Jurkat, Clone E6-1 (cell line): Measurements from ENCODE around the gene UGT2A1.

Experiments used
- DNase-seq: peaks from one replicate; pipeline ENCODE4 v3.0.0-alpha.2; 2011; ENCODE audit warnings: low read depth, low spot score
- H3K4me3 ChIP-seq: 2 replicates; pipeline ENCODE4 v1.5.1; 2011; ENCODE audit warnings: mild to moderate bottlenecking, low read length, control low read depth, moderate library complexity

UGT2A1 gene

GRCh38 chr4:69600013-69600412 is 53.0 kb downstream of the UGT2A1 start:
- DNase-seq = no peak
- H3K4me3 ChIP-seq = no peak overlapping the region

- no peak for DNase-seq
- no peak overlapping the region for H3K4me3 ChIP-seq
Observed at GRCh38 chr4:69594382-69594781, 58.7 kb downstream of the UGT2A1 start.

- no peak for DNase-seq
- H3K4me3 ChIP-seq = no peak overlapping the region
Observed at GRCh38 chr4:69591364-69591763, 61.7 kb downstream of the UGT2A1 start.

- H3K4me3 ChIP-seq = no peak overlapping the region
- no peak for DNase-seq
Observed at GRCh38 chr4:69589884-69590283, 63.2 kb downstream of the UGT2A1 start.

GRCh38 chr4:69584135-69584534 is 68.9 kb downstream of the UGT2A1 start:
- no peak overlapping the region for H3K4me3 ChIP-seq
- DNase-seq = no peak

- no peak for DNase-seq
- H3K4me3 ChIP-seq = no peak overlapping the region
Observed at GRCh38 chr4:69583543-69583942, 69.5 kb downstream of the UGT2A1 start.

- no peak overlapping the region for H3K4me3 ChIP-seq
- no peak for DNase-seq
Observed at GRCh38 chr4:69577245-69577644, 75.8 kb downstream of the UGT2A1 start.

GRCh38 chr4:69576251-69576877 is 76.7 kb downstream of the UGT2A1 start:
- DNase-seq = no peak
- no peak overlapping the region for H3K4me3 ChIP-seq

- H3K4me3 ChIP-seq = no peak overlapping the region
- DNase-seq = no peak
Observed at GRCh38 chr4:69568787-69569186, 84.3 kb downstream of the UGT2A1 start.

- H3K4me3 ChIP-seq = no peak overlapping the region
- no peak for DNase-seq
Observed at GRCh38 chr4:69563424-69563823, 89.6 kb downstream of the UGT2A1 start.

- DNase-seq = no peak
- no peak overlapping the region for H3K4me3 ChIP-seq
Observed at GRCh38 chr4:69549651-69550050, 103.4 kb downstream of the UGT2A1 start.

GRCh38 chr4:69546134-69546765 is 106.8 kb downstream of the UGT2A1 start:
- no peak overlapping the region for H3K4me3 ChIP-seq
- DNase-seq = no peak
